ENCODE data around the gene BSCL2. TPM values are rescaled to one million over a fixed set of nuclear protein-coding genes. Genes with fewer than 3 reads are reported as not detected.
A peak's percentile ranks its signal among the peaks of the same experiment; 100 is the strongest.

The BSCL2 gene
- total RNA-seq, 4 donors from 2014 or later = 25.7 to 69.4 (median 32.6) TPM

GRCh38 chr11:62712861-62713260 lies 5.6 kb upstream of the BSCL2 start:
- intact Hi-C loops (cut with DNase I) = no loop called here
- H3K36me3 ChIP-seq = peaks cover 13 to 78% (median 33%) of the 10 kb centered on the region in 3 donors
- H3K27ac ChIP-seq = no peak overlapping the region
- no peak overlapping the region for H3K4me3 ChIP-seq
- DNase-seq = no peak
- H3K9me3 ChIP-seq = no peaks in the 10 kb centered on the region
- H3K4me1 ChIP-seq = peaks cover 13 to 52% (median 15%) of the 10 kb centered on the region in 3 donors
- WGBS, 2 donors = 51 to 54% methylated on average over 3 of the region's 3 CpGs
- H3K27me3 ChIP-seq = no peaks in the 10 kb centered on the region
- no peak for TF ChIP-seq CTCF (IDR thresholded peaks at IDR 0.05)

GRCh38 chr11:62712276-62712812 lies 5.1 kb upstream of the BSCL2 start:
- TF ChIP-seq POLR2A (IDR thresholded peaks at IDR 0.05) = no peak
- no peak for TF ChIP-seq CTCF (IDR thresholded peaks at IDR 0.05)
- 72 to 75% methylated on average over 6 of the region's 6 CpGs for WGBS, 2 donors
- H3K27me3 ChIP-seq = no peaks in the 10 kb centered on the region
- no peak overlapping the region for H3K27ac ChIP-seq
- intact Hi-C loops (cut with DNase I) = no loop called here
- H3K36me3 ChIP-seq = peaks cover 9 to 73% (median 29%) of the 10 kb centered on the region in 3 donors
- no peaks in the 10 kb centered on the region for H3K9me3 ChIP-seq
- peaks cover 13 to 52% (median 15%) of the 10 kb centered on the region in 3 donors for H3K4me1 ChIP-seq
- no peak for DNase-seq
- no peak overlapping the region for H3K4me3 ChIP-seq

- Histone ChIP-seq H3K27ac (peak overlapping the region; percentile 90 to 99 (median 95)), H3K27me3 (no peaks in the 10 kb centered on the region), H3K9me3 (no peaks in the 10 kb centered on the region), H3K36me3 (peaks cover 4 to 49% (median 11%) of the 10 kb centered on the region in 3 donors), H3K4me1 (peaks cover 28 to 60% (median 32%) of the 10 kb centered on the region in 3 donors), H3K4me3 (peak overlapping the region; percentile 36 to 68 (median 56))
- DNase-seq = no peak
- 68 to 71% methylated on average over 5 of the region's 7 CpGs for WGBS, 2 donors
- TF ChIP-seq CTCF (IDR thresholded peaks at IDR 0.05) (no peak), POLR2A (IDR thresholded peaks at IDR 0.05) (no peak)
- intact Hi-C loops (cut with DNase I) = no loop called here
These were observed 2.7 kb upstream of the BSCL2 start for GRCh38 chr11:62710001-62710345.

- 0 to 2% methylated on average over 30 to 33 of the region's 47 CpGs for WGBS, 2 donors
- H3K4me1 ChIP-seq = peaks cover 28 to 65% (median 33%) of the 10 kb centered on the region in 3 donors
- peak overlapping the region; percentile 90 to 99 (median 95) for H3K27ac ChIP-seq
- H3K36me3 ChIP-seq = peaks cover 0 to 44% (median 5%) of the 10 kb centered on the region in 3 donors
- DNase-seq = peak; percentile 94
- intact Hi-C loops (cut with DNase I) = no loop called here
- no peaks in the 10 kb centered on the region for H3K9me3 ChIP-seq
- peak in 3 of 4 donors; percentile 6 to 76 (median 33) for TF ChIP-seq POLR2A (IDR thresholded peaks at IDR 0.05)
- peak in 1 of 6 experiments; percentile 16 for TF ChIP-seq CTCF (IDR thresholded peaks at IDR 0.05)
- no peaks in the 10 kb centered on the region for H3K27me3 ChIP-seq
- peak overlapping the region; percentile 36 to 68 (median 56) for H3K4me3 ChIP-seq
These were observed 2.2 kb upstream of the BSCL2 start for GRCh38 chr11:62709247-62710000.

GRCh38 chr11:62708793-62709192 lies 1.6 kb upstream of the BSCL2 start:
- intact Hi-C loops (cut with DNase I) = no loop called here

More at GRCh38 chr11:62708793-62709192, 1.6 kb upstream of the BSCL2 start:
- WGBS, 2 donors = 0% methylated on average over 1 to 6 of the region's 7 CpGs
- no peak for DNase-seq
- TF ChIP-seq CTCF (IDR thresholded peaks at IDR 0.05) = no peak
- TF ChIP-seq POLR2A (IDR thresholded peaks at IDR 0.05) = no peak
- H3K4me1 ChIP-seq = peaks cover 28 to 65% (median 33%) of the 10 kb centered on the region in 3 donors
- peak overlapping the region; percentile 90 to 99 (median 95) for H3K27ac ChIP-seq
- no peaks in the 10 kb centered on the region for H3K9me3 ChIP-seq
- H3K27me3 ChIP-seq = no peaks in the 10 kb centered on the region
- H3K36me3 ChIP-seq = peaks cover 0 to 38% (median 0%) of the 10 kb centered on the region in 3 donors
- H3K4me3 ChIP-seq = peak overlapping the region; percentile 36 to 68 (median 56)
